HFF-Myc (cell line): Measurements from ENCODE around the gene ZMIZ1.

ENCODE experiments used
- DNase-seq: peaks from one replicate; pipeline ENCODE4 v3.0.0-alpha.2; 2011; ENCODE audit warnings: low read depth; ENCODE audit errors: extremely low read depth
- H3K4me3 ChIP-seq: replicated peaks from 2 replicates; pipeline ENCODE4 v1.5.1; 2011; ENCODE audit warnings: low read depth, mild to moderate bottlenecking, control low read depth, low read length
- CTCF ChIP-seq: IDR thresholded peaks from 2 replicates; pipeline ENCODE4 v1.5.1; 2012; ENCODE audit warnings: mild to moderate bottlenecking, low read depth, low read length, control low read depth; ENCODE audit errors: missing control alignments

Gene ZMIZ1

GRCh38 chr10:79123547-79123963 lies 54.8 kb downstream of the ZMIZ1 start:
- no peak for TF ChIP-seq CTCF
- no peak for DNase-seq
- no peak overlapping the region for H3K4me3 ChIP-seq

GRCh38 chr10:79124066-79124465 lies 55.3 kb downstream of the ZMIZ1 start:
- TF ChIP-seq CTCF = no peak

GRCh38 chr10:79125092-79125491 lies 56.3 kb downstream of the ZMIZ1 start:
- TF ChIP-seq CTCF = no peak
- no peak overlapping the region for H3K4me3 ChIP-seq
- DNase-seq = no peak

More at GRCh38 chr10:79124066-79124465, 55.3 kb downstream of the ZMIZ1 start:
- no peak for DNase-seq
- no peak overlapping the region for H3K4me3 ChIP-seq

- TF ChIP-seq CTCF = no peak
- H3K4me3 ChIP-seq = no peak overlapping the region
- DNase-seq = no peak
Observed at GRCh38 chr10:79126351-79127080, 57.8 kb downstream of the ZMIZ1 start.

- no peak overlapping the region for H3K4me3 ChIP-seq
- no peak for DNase-seq
- TF ChIP-seq CTCF = no peak
Observed at GRCh38 chr10:79127151-79127961, 58.6 kb downstream of the ZMIZ1 start.

- TF ChIP-seq CTCF = no peak
- H3K4me3 ChIP-seq = no peak overlapping the region
- DNase-seq = no peak
Observed at GRCh38 chr10:79128241-79128922, 59.6 kb downstream of the ZMIZ1 start.
